ENCODE data around the gene ZNF12. TPM values are rescaled to one million over a fixed set of nuclear protein-coding genes. Genes with fewer than 3 reads are reported as not detected.
"Not testable (repeated sequence)": the region's sequence is repeated elsewhere in the genome, so short reads cannot be mapped to it uniquely, and the experiment has no call there.

The ZNF12 gene
- polyA plus RNA-seq, 6 donors from 2014 or later = 12.8 to 30.7 (median 22.9) TPM

GRCh38 chr7:6670851-6671250, 35.9 kb downstream of the ZNF12 start:
- peaks cover 34 to 39% of the 10 kb centered on the region in 2 donors for H3K36me3 Mint-ChIP-seq
- ATAC-seq (ENCODE audit: low read depth in 2 of 2); H3K4me1 Mint-ChIP-seq; H3K27ac Mint-ChIP-seq; DNase-seq; H3K4me3 Mint-ChIP-seq: not testable (repeated sequence)
- peaks cover 7 to 12% (median 8%) of the 10 kb centered on the region in 3 donors for H3K27me3 Mint-ChIP-seq
- peaks cover 5 to 67% (median 52%) of the 10 kb centered on the region in 7 donors for H3K9me3 Mint-ChIP-seq

DNA sequence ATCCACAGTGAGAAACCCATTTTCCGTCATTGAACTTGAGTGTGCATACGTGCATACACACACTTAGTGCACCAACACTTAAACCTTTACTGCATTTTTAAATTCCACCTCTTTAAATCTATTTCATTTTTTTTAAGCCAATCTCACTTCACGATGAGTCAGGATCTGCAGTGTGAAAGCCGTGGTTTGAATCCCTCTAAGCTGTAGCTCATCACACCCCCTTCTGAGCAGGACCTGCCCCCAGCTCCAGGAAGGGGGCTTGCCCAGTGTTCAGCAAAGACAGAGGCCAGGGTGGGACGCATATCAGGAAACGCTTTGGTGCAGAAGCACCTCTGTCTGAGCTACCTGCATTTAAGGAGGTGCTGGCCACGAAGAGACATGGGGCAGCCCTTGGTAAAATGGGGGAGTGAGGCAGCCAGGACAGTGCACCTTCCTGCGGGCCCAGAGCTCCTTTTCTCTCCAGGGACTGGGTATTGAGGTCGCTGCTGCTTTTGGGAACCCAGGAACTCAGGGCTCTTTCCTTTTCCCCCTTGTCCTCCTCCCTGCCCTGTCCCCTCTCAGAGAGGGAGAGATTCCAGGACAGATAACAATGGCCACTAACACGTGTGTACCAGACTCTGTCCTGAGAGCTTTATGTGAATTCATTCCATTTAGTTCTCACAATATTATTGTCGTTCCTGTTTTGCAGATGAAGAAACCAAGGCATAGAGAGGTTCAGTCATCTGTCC, 48.0 kb downstream of the ZNF12 start:
- no peak for ATAC-seq (ENCODE audit: low read depth in 2 of 2)
- Mint-ChIP-seq H3K4me3 (no peak overlapping the region), H3K27me3 (peaks cover 0 to 13% (median 5%) of the 10 kb centered on the region in 3 donors), H3K27ac (no peak overlapping the region), H3K36me3 (no peaks in the 10 kb centered on the region), H3K4me1 (peaks cover 0 to 6% (median 5%) of the 10 kb centered on the region in 3 donors), H3K9me3 (peaks cover 0 to 6% (median 0%) of the 10 kb centered on the region in 7 donors)
- DNase-seq = no peak

GRCh38 chr7:6656413-6656812, 50.3 kb downstream of the ZNF12 start:
- Mint-ChIP-seq H3K27ac (no peak overlapping the region), H3K36me3 (no peaks in the 10 kb centered on the region)
- ATAC-seq (ENCODE audit: low read depth in 2 of 2) = no peak

DNA sequence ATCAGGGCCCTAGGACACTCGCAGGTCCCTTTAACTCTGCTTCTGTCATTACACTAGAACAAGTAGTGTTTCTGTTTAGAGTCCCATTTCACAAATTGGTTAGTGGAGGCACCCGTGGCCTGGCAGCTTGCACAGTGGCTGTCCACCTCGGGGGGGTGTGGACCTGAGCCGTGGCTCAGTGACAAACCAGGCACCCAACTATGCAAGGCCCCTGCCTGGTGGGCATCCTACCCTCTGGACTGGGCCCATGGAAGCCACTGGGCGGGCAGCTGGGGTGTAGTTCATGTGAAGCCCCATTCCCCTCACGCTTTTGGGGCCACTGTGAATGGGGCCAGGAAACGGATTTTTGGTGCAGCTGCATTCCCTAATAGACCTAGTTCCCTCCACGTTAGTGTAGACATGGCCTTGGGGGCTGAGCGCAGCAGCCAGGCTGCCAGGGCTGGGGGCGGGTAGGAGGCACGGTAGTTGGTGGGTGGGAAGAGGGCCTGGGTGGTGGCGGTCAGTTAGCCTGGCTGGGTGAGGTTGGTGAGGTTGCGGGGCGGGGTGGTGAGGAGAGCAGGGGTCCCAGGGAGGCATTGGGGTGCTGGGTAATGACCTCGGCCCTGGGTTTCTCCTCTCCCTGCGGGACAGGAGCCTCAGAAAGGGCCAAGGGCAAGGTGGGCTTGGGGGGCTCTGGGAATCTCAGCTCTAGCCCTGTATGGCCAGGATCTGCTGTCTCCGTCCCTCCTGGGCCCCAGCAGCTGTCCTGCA, 50.9 kb downstream of the ZNF12 start:
- Mint-ChIP-seq H3K27ac (no peak overlapping the region), H3K27me3 (no peaks in the 10 kb centered on the region), H3K9me3 (peaks cover 0 to 9% (median under 1%) of the 10 kb centered on the region in 7 donors), H3K36me3 (peaks cover 0 to 4% of the 10 kb centered on the region in 2 donors), H3K4me3 (no peak overlapping the region), H3K4me1 (peaks cover 0 to 5% (median 0%) of the 10 kb centered on the region in 3 donors)
- no peak for ATAC-seq (ENCODE audit: low read depth in 2 of 2)
- no peak for DNase-seq

More at GRCh38 chr7:6656413-6656812, 50.3 kb downstream of the ZNF12 start:
- H3K4me1 Mint-ChIP-seq = peaks cover 0 to 5% (median 0%) of the 10 kb centered on the region in 3 donors
- peaks cover 0 to 6% (median 0%) of the 10 kb centered on the region in 7 donors for H3K9me3 Mint-ChIP-seq
- DNase-seq = no peak
- H3K27me3 Mint-ChIP-seq = peaks cover 0 to 5% (median 3%) of the 10 kb centered on the region in 3 donors
- no peak overlapping the region for H3K4me3 Mint-ChIP-seq

DNA sequence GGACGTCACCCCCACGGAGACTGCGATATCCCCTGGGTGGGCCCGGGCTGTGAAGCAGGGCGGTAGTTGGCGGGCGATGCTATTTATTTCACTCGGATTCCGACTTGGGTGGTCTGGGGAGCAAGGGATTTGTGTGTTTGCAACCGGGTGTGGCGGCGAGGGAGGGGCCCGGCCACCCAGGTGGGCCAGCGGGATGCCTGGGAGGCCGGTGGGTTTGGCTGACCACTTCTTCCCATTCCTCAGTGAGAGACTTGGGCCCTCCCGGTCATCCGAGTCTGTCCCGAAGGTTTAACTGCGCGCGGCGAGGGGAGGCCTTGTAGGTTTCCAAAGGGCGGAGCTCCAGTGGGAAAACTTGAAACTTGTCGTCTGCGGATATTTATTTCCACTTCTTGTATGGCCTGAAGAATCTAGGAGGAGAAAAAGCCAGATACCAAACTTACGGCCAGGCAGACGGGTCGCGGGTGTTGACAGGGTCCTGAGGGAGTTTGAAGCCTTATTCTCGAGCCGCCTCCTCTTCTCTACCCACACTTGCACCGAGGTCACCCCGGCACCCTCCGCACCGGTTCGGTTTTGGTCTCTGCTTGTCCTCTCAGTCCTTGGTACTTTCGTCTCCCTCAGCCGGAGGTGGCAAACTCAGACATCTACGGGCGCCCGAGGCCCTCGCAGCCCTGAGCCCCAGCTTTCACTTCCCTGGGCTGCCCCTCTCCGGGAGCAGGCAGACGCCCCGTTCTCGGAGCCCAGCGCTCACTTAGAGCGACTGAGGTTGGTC, 51.7 kb downstream of the ZNF12 start:
- DNase-seq = no peak
- Mint-ChIP-seq H3K4me3 (peak overlapping the region in 1 of 8 donors; percentile 5), H3K36me3 (peaks cover 0 to 8% of the 10 kb centered on the region in 2 donors), H3K27ac (peak overlapping the region in 2 of 6 donors; percentile 47 to 96), H3K9me3 (peaks cover 0 to 12% (median 2%) of the 10 kb centered on the region in 7 donors), H3K27me3 (no peaks in the 10 kb centered on the region), H3K4me1 (peaks cover 0 to 5% (median 0%) of the 10 kb centered on the region in 3 donors)
- ATAC-seq (ENCODE audit: low read depth in 2 of 2) = no peak

- ATAC-seq (ENCODE audit: low read depth in 2 of 2) (no peak), DNase-seq (no peak)
- Mint-ChIP-seq H3K36me3 (peaks cover 0 to 8% of the 10 kb centered on the region in 2 donors), H3K27me3 (no peaks in the 10 kb centered on the region), H3K27ac (peak overlapping the region in 1 of 6 donors; percentile 47), H3K4me3 (no peak overlapping the region), H3K4me1 (peaks cover 0 to 5% (median 0%) of the 10 kb centered on the region in 3 donors), H3K9me3 (peaks cover 0 to 12% (median 2%) of the 10 kb centered on the region in 7 donors)
These were observed 52.5 kb downstream of the ZNF12 start for GRCh38 chr7:6654113-6654841.

GRCh38 chr7:6653071-6654003, 53.4 kb downstream of the ZNF12 start:
- no peak for ATAC-seq (ENCODE audit: low read depth in 2 of 2)
- no peak for DNase-seq
- peaks cover 0 to 12% (median 2%) of the 10 kb centered on the region in 7 donors for H3K9me3 Mint-ChIP-seq
- H3K36me3 Mint-ChIP-seq = peaks cover 0 to 8% of the 10 kb centered on the region in 2 donors
- H3K27ac Mint-ChIP-seq = no peak overlapping the region
- H3K27me3 Mint-ChIP-seq = no peaks in the 10 kb centered on the region
- no peaks in the 10 kb centered on the region for H3K4me1 Mint-ChIP-seq
- no peak overlapping the region for H3K4me3 Mint-ChIP-seq

DNA sequence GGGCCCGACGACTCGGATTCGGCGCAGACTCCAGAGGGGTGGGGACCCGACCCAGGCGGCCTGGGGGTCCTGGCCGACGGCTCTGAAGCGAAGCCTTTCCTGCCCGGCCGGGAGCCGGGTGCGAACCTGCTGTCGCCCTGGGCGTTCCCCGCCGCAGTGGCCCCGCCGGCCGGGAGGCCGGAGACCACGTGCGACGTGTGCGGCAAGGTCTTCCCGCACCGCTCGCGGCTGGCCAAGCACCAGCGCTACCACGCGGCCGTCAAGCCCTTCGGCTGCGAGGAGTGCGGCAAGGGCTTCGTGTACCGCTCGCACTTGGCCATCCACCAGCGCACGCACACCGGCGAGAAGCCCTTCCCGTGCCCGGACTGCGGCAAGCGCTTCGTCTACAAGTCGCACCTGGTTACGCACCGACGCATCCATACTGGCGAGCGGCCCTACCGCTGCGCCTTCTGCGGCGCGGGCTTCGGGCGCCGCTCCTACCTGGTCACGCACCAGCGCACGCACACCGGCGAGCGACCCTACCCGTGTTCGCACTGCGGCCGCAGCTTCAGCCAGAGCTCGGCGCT, 54.2 kb downstream of the ZNF12 start:
- H3K4me3 Mint-ChIP-seq = no peak overlapping the region
- no peak for DNase-seq
- no peak overlapping the region for H3K27ac Mint-ChIP-seq
- H3K36me3 Mint-ChIP-seq = peaks cover 0 to 8% of the 10 kb centered on the region in 2 donors
- no peaks in the 10 kb centered on the region for H3K27me3 Mint-ChIP-seq
- no peaks in the 10 kb centered on the region for H3K4me1 Mint-ChIP-seq
- no peak for ATAC-seq (ENCODE audit: low read depth in 2 of 2)
- H3K9me3 Mint-ChIP-seq = peaks cover 0 to 12% (median 2%) of the 10 kb centered on the region in 7 donors

- no peak for ATAC-seq (ENCODE audit: low read depth in 2 of 2)
- H3K9me3 Mint-ChIP-seq = peaks cover 0 to 12% (median 2%) of the 10 kb centered on the region in 7 donors
- DNase-seq = no peak
These were observed 54.8 kb downstream of the ZNF12 start for GRCh38 chr7:6651851-6652445.

GRCh38 chr7:6650521-6651011, 56.2 kb downstream of the ZNF12 start:
- Mint-ChIP-seq H3K36me3 (peaks cover 0 to 8% of the 10 kb centered on the region in 2 donors), H3K27ac (peak overlapping the region in 2 of 6 donors; percentile 26 to 69), H3K27me3 (no peaks in the 10 kb centered on the region), H3K4me3 (no peak overlapping the region), H3K9me3 (peaks cover 0 to 12% (median 2%) of the 10 kb centered on the region in 7 donors), H3K4me1 (peaks cover 0 to 12% (median 0%) of the 10 kb centered on the region in 3 donors)
- DNase-seq = no peak
- no peak for ATAC-seq (ENCODE audit: low read depth in 2 of 2)

More at GRCh38 chr7:6651851-6652445, 54.8 kb downstream of the ZNF12 start:
- H3K27me3 Mint-ChIP-seq = no peaks in the 10 kb centered on the region
- no peak overlapping the region for H3K4me3 Mint-ChIP-seq
- no peak overlapping the region for H3K27ac Mint-ChIP-seq
- peaks cover 0 to 2% (median 0%) of the 10 kb centered on the region in 3 donors for H3K4me1 Mint-ChIP-seq
- peaks cover 0 to 8% of the 10 kb centered on the region in 2 donors for H3K36me3 Mint-ChIP-seq

DNA sequence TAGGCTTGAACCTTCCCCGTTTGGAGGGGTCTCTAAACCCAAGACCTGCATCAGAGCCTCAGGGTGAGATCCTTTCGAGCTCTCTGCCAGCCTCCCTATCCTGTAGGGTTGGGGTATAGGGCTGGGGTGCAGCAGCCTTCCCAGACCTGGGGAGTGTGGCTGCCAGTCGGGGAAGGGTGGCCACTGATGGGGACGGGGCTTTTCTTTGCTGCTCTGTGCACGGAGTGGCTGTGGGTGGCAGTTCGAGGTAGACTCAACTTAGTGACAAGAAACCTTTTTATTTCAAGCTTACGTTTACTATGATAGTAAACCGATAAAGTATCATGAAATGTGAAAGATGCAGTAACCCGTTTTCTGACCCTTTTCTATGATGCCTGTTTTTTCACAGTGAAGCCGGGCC, 56.7 kb downstream of the ZNF12 start:
- Mint-ChIP-seq H3K9me3 (peaks cover 0 to 9% (median 2%) of the 10 kb centered on the region in 7 donors), H3K4me3 (no peak overlapping the region), H3K4me1 (peaks cover 0 to 12% (median 0%) of the 10 kb centered on the region in 3 donors), H3K27me3 (no peaks in the 10 kb centered on the region), H3K36me3 (peaks cover 0 to 8% of the 10 kb centered on the region in 2 donors), H3K27ac (peak overlapping the region in 2 of 6 donors; percentile 26 to 69)
- ATAC-seq (ENCODE audit: low read depth in 2 of 2) (no peak), DNase-seq (no peak)

All from naive B cell (primary cell).